ENCODE results near the gene CECR2. TPM values are rescaled to one million over a fixed set of nuclear protein-coding genes. Genes with fewer than 3 reads are reported as not detected.
A peak's percentile ranks its signal among the peaks of the same experiment; 100 is the strongest.

Gene CECR2
- total RNA-seq, 2 donors from 2014 or later: 0.30 to 0.40 TPM

DNA sequence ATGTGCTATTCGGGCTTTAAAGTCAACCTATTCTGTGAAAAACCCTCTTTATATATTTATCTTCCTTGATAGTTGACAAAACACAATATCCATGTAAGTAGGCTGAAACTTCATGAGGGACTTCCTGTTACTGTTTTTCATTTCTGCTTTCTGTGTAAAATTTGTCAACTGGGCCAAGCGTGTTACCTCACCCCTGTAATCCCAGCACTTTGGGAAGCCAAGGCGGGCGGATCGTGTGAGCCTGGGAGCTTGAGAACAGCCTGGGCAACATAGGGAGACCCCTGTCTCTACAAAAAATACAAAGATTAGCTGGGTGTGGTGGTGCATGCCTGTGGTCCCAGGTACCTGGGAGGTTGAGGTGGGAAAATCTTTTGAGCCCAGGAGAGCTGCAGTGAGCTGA is 127.6 kb downstream of the CECR2 start:
- Histone ChIP-seq H3K9me3 (no peaks in the 10 kb centered on the region), H3K4me3 (no peak overlapping the region), H3K27me3 (no peaks in the 10 kb centered on the region), H3K4me1 (no peaks in the 10 kb centered on the region), H3K36me3 (no peaks in the 10 kb centered on the region), H3K27ac (no peak overlapping the region), H3K9ac (ENCODE audit: low read depth in 2 of 2, low read length in 2 of 2) (no peak overlapping the region)
- DNase-seq: no peak
- intact Hi-C loops (cut with DNase I): no loop called here
- TF ChIP-seq, protein P1, sequence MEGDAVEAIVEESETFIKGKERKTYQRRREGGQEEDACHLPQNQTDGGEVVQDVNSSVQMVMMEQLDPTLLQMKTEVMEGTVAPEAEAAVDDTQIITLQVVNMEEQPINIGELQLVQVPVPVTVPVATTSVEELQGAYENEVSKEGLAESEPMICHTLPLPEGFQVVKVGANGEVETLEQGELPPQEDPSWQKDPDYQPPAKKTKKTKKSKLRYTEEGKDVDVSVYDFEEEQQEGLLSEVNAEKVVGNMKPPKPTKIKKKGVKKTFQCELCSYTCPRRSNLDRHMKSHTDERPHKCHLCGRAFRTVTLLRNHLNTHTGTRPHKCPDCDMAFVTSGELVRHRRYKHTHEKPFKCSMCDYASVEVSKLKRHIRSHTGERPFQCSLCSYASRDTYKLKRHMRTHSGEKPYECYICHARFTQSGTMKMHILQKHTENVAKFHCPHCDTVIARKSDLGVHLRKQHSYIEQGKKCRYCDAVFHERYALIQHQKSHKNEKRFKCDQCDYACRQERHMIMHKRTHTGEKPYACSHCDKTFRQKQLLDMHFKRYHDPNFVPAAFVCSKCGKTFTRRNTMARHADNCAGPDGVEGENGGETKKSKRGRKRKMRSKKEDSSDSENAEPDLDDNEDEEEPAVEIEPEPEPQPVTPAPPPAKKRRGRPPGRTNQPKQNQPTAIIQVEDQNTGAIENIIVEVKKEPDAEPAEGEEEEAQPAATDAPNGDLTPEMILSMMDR (IDR thresholded peaks at IDR 0.05): no peak

- Histone ChIP-seq H3K27me3 (no peaks in the 10 kb centered on the region), H3K27ac (no peak overlapping the region), H3K4me3 (no peak overlapping the region), H3K4me1 (no peaks in the 10 kb centered on the region), H3K36me3 (no peaks in the 10 kb centered on the region), H3K9me3 (no peaks in the 10 kb centered on the region), H3K9ac (ENCODE audit: low read depth in 2 of 2, low read length in 2 of 2) (no peak overlapping the region)
- peak; percentile 29 for DNase-seq
- intact Hi-C loops (cut with DNase I): loop anchor here (2.0 to 5.0 kb wide), 3 partner anchors 289 to 423 kb away; no protein-coding TSS in a partner anchor
- TF ChIP-seq, protein P1 (IDR thresholded peaks at IDR 0.05): peak; percentile 43
Observed at GRCh38 chr22:17501679-17502285, 132.5 kb downstream of the CECR2 start.

GRCh38 chr22:17508110-17508509 is 138.8 kb downstream of the CECR2 start:
- H3K9ac ChIP-seq (ENCODE audit: low read depth in 2 of 2, low read length in 2 of 2): no peak overlapping the region
- no peak for DNase-seq
- no peak overlapping the region for H3K27ac ChIP-seq
- no peaks in the 10 kb centered on the region for H3K9me3 ChIP-seq
- no peaks in the 10 kb centered on the region for H3K36me3 ChIP-seq
- no peaks in the 10 kb centered on the region for H3K4me1 ChIP-seq
- TF ChIP-seq, protein P1 (IDR thresholded peaks at IDR 0.05): no peak
- intact Hi-C loops (cut with DNase I): no loop called here
- no peaks in the 10 kb centered on the region for H3K27me3 ChIP-seq
- H3K4me3 ChIP-seq: no peak overlapping the region

DNA sequence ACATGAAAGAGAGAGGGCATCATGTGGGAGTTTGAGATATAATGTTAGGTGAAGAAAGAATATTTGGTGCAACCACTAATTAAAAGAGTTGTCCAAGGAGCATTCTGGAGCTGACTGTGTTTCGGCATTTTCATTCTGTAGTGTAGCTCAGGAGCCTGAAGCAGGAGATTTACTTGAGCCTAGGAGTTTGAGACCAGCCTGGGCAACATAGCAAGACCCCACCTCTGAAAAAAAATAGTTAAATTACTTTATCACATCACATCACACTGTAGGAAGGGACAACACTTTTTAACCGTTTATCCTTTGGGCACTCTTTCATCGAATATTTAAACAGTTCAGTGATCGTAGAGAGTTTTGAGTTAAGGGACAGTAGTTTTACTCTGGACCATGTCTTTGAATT is 143.7 kb downstream of the CECR2 start:
- no peak overlapping the region for H3K9ac ChIP-seq (ENCODE audit: low read depth in 2 of 2, low read length in 2 of 2)
- H3K36me3 ChIP-seq: no peaks in the 10 kb centered on the region
- TF ChIP-seq, protein P1 (IDR thresholded peaks at IDR 0.05): no peak
- DNase-seq: no peak
- no peak overlapping the region for H3K27ac ChIP-seq
- no peaks in the 10 kb centered on the region for H3K4me1 ChIP-seq
- H3K9me3 ChIP-seq: no peaks in the 10 kb centered on the region
- no peaks in the 10 kb centered on the region for H3K27me3 ChIP-seq
- no peak overlapping the region for H3K4me3 ChIP-seq
- intact Hi-C loops (cut with DNase I): no loop called here

DNA sequence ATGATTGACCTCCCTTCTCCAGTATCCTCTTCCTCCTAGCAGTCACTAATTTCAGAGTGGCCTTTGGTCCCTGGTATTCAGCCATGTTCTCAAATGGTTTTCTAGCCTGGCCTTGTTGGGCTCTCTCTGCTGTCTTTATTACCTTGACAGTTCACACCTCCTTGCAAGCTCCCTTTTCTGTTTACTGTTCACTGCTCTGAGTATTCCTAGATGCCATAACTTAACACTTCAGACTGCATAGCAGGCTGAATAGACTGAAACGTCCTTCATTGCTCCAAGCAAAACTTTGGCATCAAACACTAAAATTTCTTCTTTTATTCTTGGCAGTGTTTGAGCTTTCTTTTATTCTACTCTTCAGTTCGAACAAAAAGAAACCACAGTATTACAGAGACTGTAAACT is 144.4 kb downstream of the CECR2 start:
- TF ChIP-seq, protein P1 (IDR thresholded peaks at IDR 0.05): no peak
- no peaks in the 10 kb centered on the region for H3K27me3 ChIP-seq
- H3K9ac ChIP-seq (ENCODE audit: low read depth in 2 of 2, low read length in 2 of 2): no peak overlapping the region
- H3K4me3 ChIP-seq: no peak overlapping the region
- H3K9me3 ChIP-seq: no peaks in the 10 kb centered on the region
- no peaks in the 10 kb centered on the region for H3K36me3 ChIP-seq
- no peaks in the 10 kb centered on the region for H3K4me1 ChIP-seq
- no peak for DNase-seq
- intact Hi-C loops (cut with DNase I): no loop called here
- H3K27ac ChIP-seq: no peak overlapping the region
